ENCODE data around the gene DNAAF8. TPM values are rescaled to one million over a fixed set of nuclear protein-coding genes. Genes with fewer than 3 reads are reported as not detected.

The DNAAF8 gene
- total RNA-seq, 2 experiments from 2014 or later: not detected

- Mint-ChIP-seq H3K4me1 (peaks cover 30% of the 10 kb centered on the region), H3K4me3 (no peak overlapping the region), H3K9me3 (no peaks in the 10 kb centered on the region), H3K27ac (no peak overlapping the region), H3K36me3 (ENCODE audit: low read depth) (peaks cover 11% of the 10 kb centered on the region), H3K27me3 (no peaks in the 10 kb centered on the region)
- ChIA-PET POLR2A (interaction anchor here (1.6 to 2.6 kb wide), 2 partner anchors 8 to 22 kb away, joined by 4 to 7 read pairs; no protein-coding TSS in a partner anchor), CTCF (no interaction called here)
- no peak for DNase-seq
Observed at GRCh38 chr16:4698321-4699045, 35.9 kb upstream of the DNAAF8 start.

DNA sequence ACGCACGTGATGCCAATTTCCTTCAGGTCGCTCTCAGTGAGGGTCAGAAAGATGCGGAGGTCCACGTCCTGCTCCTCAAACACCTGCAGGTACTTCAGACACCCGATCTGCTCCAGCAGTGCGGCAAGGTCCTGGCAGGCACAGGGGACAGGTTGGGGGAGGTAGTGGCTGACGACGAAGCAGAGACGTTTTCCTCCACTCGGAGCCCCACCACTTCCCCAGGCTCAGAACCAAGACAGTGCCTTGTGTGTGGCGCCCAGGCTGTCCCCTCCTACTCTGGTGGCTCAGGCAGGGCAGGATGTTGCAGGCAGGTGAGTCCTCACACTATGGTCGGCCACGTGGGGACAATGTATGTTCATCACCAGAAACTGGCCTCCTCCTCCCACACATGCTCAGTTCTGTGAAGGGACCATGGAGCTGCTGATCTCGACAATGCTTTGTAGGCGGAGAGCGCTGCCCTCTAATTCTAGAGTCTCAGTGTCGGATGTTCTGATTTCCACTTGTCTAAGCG, 35.2 kb upstream of the DNAAF8 start:
- CTCF ChIA-PET: interaction anchor here (1.6 kb wide), 1 partner anchor 36 kb away, joined by 6 read pairs; the partner anchor contains the start of genes ANKS3 and DNAAF8
- peaks cover 34% of the 10 kb centered on the region for H3K4me1 Mint-ChIP-seq
- H3K27me3 Mint-ChIP-seq: no peaks in the 10 kb centered on the region
- H3K27ac Mint-ChIP-seq: no peak overlapping the region
- no peak overlapping the region for H3K4me3 Mint-ChIP-seq
- H3K36me3 Mint-ChIP-seq (ENCODE audit: low read depth): peaks cover 11% of the 10 kb centered on the region
- no peak for DNase-seq
- no peaks in the 10 kb centered on the region for H3K9me3 Mint-ChIP-seq
- POLR2A ChIA-PET: interaction anchor here (0.9 to 2.6 kb wide), 5 partner anchors 13 to 83 kb away, joined by 3 to 8 read pairs (median 5); partner anchors contain the start of genes ANKS3, DNAAF8 and MGRN1

DNA sequence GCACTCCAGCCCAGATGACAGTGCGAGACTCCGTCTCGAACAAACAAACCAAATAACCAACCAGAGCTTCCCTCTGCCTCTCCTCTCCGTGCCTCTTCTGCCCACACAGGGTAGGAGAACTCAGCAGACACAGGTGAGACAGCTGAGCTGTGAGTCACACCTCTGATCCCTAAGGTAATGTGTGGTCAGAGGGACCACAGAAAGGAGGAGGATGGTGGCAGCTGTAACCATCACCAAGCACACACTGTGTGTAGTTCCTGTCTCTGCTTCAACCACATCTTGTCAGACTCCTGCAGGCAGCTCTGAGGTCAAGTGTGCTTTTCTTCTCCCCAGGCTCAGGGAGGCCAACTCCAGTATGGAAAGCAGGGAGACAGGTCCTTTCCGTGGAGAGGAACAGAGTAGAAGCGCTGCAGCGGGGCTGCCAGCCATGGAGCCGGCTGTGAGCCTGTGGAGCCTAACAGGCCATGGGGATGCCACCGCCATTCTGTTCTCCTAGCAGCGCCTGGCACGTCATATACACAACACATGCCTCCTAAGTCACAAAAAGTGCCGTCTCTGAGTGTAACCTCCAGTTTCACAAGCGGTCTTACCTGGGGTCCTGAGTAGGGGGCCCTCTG, 33.8 kb upstream of the DNAAF8 start:
- Mint-ChIP-seq H3K4me1 (peaks cover 28% of the 10 kb centered on the region), H3K27me3 (no peaks in the 10 kb centered on the region), H3K9me3 (no peaks in the 10 kb centered on the region), H3K4me3 (no peak overlapping the region), H3K36me3 (ENCODE audit: low read depth) (peaks cover 11% of the 10 kb centered on the region), H3K27ac (no peak overlapping the region)
- DNase-seq: peak; percentile 46
- CTCF ChIA-PET: interaction anchor here (0.9 to 1.6 kb wide), 3 partner anchors 34 to 76 kb away, joined by 3 to 6 read pairs (median 4); partner anchors contain the start of genes ANKS3, DNAAF8 and MGRN1
- POLR2A ChIA-PET: interaction anchor here (1.3 to 2.6 kb wide), 5 partner anchors 15 to 84 kb away, joined by 3 to 8 read pairs (median 5); partner anchors contain the start of genes ANKS3, DNAAF8 and MGRN1

- ChIA-PET POLR2A (interaction anchor here (1.8 to 2.6 kb wide), 2 partner anchors 24 to 85 kb away, joined by 5 to 7 read pairs; no protein-coding TSS in a partner anchor), CTCF (interaction anchor here (1.3 to 1.6 kb wide), 3 partner anchors 33 to 77 kb away, joined by 3 to 6 read pairs (median 3); partner anchors contain the start of genes ANKS3, DNAAF8 and MGRN1)
- H3K27ac Mint-ChIP-seq: no peak overlapping the region
- no peaks in the 10 kb centered on the region for H3K9me3 Mint-ChIP-seq
- H3K27me3 Mint-ChIP-seq: no peaks in the 10 kb centered on the region
- peaks cover 26% of the 10 kb centered on the region for H3K4me1 Mint-ChIP-seq
- H3K36me3 Mint-ChIP-seq (ENCODE audit: low read depth): peaks cover 11% of the 10 kb centered on the region
- no peak overlapping the region for H3K4me3 Mint-ChIP-seq
- DNase-seq: no peak
Observed at GRCh38 chr16:4700997-4701743, 33.2 kb upstream of the DNAAF8 start.

DNA sequence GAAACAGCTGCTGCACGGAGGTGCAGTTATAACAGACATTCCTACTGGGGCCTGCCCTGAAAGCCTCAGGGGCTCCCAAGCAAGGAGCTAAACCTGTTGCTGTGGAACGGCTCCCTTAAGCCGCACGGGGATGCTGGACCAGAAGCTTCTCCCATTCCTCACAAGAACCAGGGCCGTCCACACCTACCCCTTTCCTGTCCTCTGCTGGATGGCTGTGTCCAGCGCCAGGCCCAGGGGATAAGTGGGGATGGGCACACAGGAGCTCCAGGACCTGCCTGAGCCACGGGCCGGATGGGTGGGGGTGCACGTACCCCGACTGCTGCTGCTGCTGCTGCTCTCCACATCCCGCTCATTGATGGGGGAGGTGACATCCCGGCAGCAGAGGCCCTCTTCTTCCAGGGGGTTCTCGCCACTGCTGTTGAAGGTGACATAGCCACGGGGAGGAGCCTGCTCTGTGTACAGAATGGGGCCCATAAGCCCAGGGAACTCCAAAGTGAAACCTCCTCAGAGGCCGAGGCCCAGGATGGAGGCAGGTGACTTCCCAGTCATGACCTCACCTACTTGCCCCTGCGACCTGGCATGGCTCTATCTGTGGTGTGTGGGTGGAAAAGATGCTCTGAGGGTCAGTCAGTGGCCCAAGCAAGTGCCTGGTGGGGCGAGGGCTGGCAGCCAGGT, 32.4 kb upstream of the DNAAF8 start:
- Mint-ChIP-seq H3K4me1 (peaks cover 26% of the 10 kb centered on the region), H3K9me3 (no peaks in the 10 kb centered on the region), H3K27me3 (no peaks in the 10 kb centered on the region), H3K36me3 (ENCODE audit: low read depth) (peaks cover 6% of the 10 kb centered on the region), H3K4me3 (no peak overlapping the region), H3K27ac (no peak overlapping the region)
- ChIA-PET POLR2A (interaction anchor here (1.8 kb wide), 1 partner anchor 86 kb away, joined by 5 read pairs; no protein-coding TSS in a partner anchor), CTCF (interaction anchor here (1.0 to 1.3 kb wide), 2 partner anchors 15 to 78 kb away, joined by 3 read pairs; partner anchors contain the start of gene MGRN1)
- no peak for DNase-seq

- no peak overlapping the region for H3K27ac Mint-ChIP-seq
- no peaks in the 10 kb centered on the region for H3K9me3 Mint-ChIP-seq
- peaks cover 6% of the 10 kb centered on the region for H3K36me3 Mint-ChIP-seq (ENCODE audit: low read depth)
- no peak overlapping the region for H3K4me3 Mint-ChIP-seq
- H3K4me1 Mint-ChIP-seq: peaks cover 26% of the 10 kb centered on the region
- ChIA-PET POLR2A (no interaction called here), CTCF (interaction anchor here (1.0 to 1.3 kb wide), 2 partner anchors 15 to 78 kb away, joined by 3 read pairs; partner anchors contain the start of gene MGRN1)
- no peak for DNase-seq
- H3K27me3 Mint-ChIP-seq: no peaks in the 10 kb centered on the region
Observed at GRCh38 chr16:4702466-4702808, 31.9 kb upstream of the DNAAF8 start.

GRCh38 chr16:4703906-4704305, 30.4 kb upstream of the DNAAF8 start:
- no peaks in the 10 kb centered on the region for H3K9me3 Mint-ChIP-seq

GRCh38 chr16:4704491-4704890, 29.8 kb upstream of the DNAAF8 start:
- Mint-ChIP-seq H3K27me3 (no peaks in the 10 kb centered on the region), H3K27ac (no peak overlapping the region), H3K9me3 (no peaks in the 10 kb centered on the region), H3K4me1 (peaks cover 23% of the 10 kb centered on the region), H3K4me3 (no peak overlapping the region), H3K36me3 (ENCODE audit: low read depth) (peaks cover 5% of the 10 kb centered on the region)
- ChIA-PET CTCF (no interaction called here), POLR2A (interaction anchor here (1.0 kb wide), 1 partner anchor 30 kb away, joined by 6 read pairs; the partner anchor contains the start of genes ANKS3 and DNAAF8)
- no peak for DNase-seq

More at GRCh38 chr16:4703906-4704305, 30.4 kb upstream of the DNAAF8 start:
- Mint-ChIP-seq H3K4me1 (peaks cover 26% of the 10 kb centered on the region), H3K36me3 (ENCODE audit: low read depth) (peaks cover 6% of the 10 kb centered on the region), H3K27ac (no peak overlapping the region), H3K4me3 (no peak overlapping the region), H3K27me3 (no peaks in the 10 kb centered on the region)
- no peak for DNase-seq
- POLR2A ChIA-PET: interaction anchor here (1.0 kb wide), 1 partner anchor 10 kb away, joined by 3 read pairs; the partner anchor contains the start of gene NUDT16L1
- CTCF ChIA-PET: no interaction called here

DNA sequence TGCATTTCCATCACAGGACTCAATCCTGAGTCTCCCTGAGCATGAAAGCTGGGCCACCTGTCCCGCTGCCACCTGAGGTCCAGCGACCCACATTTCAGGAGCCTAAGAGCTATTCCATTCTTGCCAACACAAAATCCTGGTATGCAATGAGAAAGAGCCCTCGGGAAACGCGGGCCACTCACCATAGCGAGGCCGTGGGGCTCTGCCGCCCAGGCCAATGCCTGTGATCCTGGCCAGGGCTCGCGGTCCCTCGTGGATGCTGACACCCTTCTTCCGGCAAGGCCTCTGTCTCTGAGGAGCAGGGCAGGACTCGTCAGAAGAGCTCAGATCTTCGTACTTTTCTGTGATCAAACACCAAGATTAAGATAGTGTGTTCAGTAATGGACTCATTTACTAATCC, 29.4 kb upstream of the DNAAF8 start:
- Mint-ChIP-seq H3K9me3 (no peaks in the 10 kb centered on the region), H3K27ac (no peak overlapping the region), H3K4me1 (peaks cover 19% of the 10 kb centered on the region), H3K27me3 (no peaks in the 10 kb centered on the region), H3K36me3 (ENCODE audit: low read depth) (peaks cover under 1% of the 10 kb centered on the region), H3K4me3 (no peak overlapping the region)
- no peak for DNase-seq
- ChIA-PET POLR2A (interaction anchor here (1.0 kb wide), 1 partner anchor 30 kb away, joined by 6 read pairs; the partner anchor contains the start of genes ANKS3 and DNAAF8), CTCF (no interaction called here)

- ChIA-PET CTCF (interaction anchor here (0.7 to 1.3 kb wide), 2 partner anchors 11 to 59 kb away, joined by 3 read pairs; no protein-coding TSS in a partner anchor), POLR2A (interaction anchor here (1.2 to 1.5 kb wide), 4 partner anchors 9 to 28 kb away, joined by 3 to 9 read pairs (median 4); partner anchors contain the start of genes ANKS3, DNAAF8 and NUDT16L1)
- DNase-seq: no peak
- H3K4me1 Mint-ChIP-seq: peaks cover 10% of the 10 kb centered on the region
- no peaks in the 10 kb centered on the region for H3K9me3 Mint-ChIP-seq
- H3K36me3 Mint-ChIP-seq (ENCODE audit: low read depth): peaks cover 4% of the 10 kb centered on the region
- no peak overlapping the region for H3K27ac Mint-ChIP-seq
- H3K4me3 Mint-ChIP-seq: no peak overlapping the region
- no peaks in the 10 kb centered on the region for H3K27me3 Mint-ChIP-seq
Observed at GRCh38 chr16:4706871-4707270, 27.5 kb upstream of the DNAAF8 start.

- H3K27me3 Mint-ChIP-seq: no peaks in the 10 kb centered on the region
- DNase-seq: no peak
- H3K36me3 Mint-ChIP-seq (ENCODE audit: low read depth): peaks cover 4% of the 10 kb centered on the region
- H3K4me3 Mint-ChIP-seq: no peak overlapping the region
- ChIA-PET CTCF (interaction anchor here (1.0 kb wide), 1 partner anchor 85 kb away, joined by 3 read pairs; the partner anchor contains the start of gene MGRN1), POLR2A (interaction anchor here (1.0 to 1.2 kb wide), 2 partner anchors 14 to 26 kb away, joined by 3 read pairs; no protein-coding TSS in a partner anchor)
- no peaks in the 10 kb centered on the region for H3K9me3 Mint-ChIP-seq
- H3K4me1 Mint-ChIP-seq: peaks cover 2% of the 10 kb centered on the region
- H3K27ac Mint-ChIP-seq: no peak overlapping the region
Observed at GRCh38 chr16:4709481-4709880, 24.9 kb upstream of the DNAAF8 start.
